ENCODE data around the gene CACNA2D4.

The CACNA2D4 gene

DNA sequence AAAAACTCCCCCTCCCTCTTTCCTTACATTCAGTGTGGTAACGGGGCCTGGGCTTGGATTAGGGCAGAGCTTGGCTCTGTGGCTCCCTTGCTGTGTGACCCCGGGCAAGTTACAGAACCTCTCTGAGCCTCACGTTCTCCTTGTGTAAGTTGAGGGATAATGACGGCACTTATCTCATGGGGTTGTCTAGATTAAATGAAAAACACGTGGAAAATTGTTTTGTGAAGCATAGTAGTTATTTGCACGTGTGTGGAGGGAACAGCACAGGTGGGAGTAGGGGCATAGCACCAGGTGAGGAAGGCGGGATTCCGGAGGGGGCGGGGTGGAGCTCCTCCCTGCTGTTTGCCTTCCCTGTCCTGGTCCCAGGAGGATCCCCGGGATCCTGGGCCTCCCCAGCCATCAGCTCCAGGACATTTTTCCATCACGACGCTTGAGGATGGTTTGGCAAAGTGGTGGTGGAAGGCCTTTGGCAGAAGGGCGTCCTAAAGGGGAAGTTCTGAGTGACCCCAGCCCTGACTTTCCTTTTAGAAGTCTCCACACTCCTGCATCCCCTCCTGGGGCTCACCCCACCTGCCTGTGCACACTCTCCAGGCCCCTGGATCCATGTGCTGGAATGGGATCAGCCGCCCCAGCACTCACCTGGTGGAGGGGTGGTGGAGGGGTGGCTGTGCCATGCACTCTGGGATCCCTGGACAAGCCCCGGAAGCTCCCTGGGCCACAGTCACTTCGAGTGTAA lies 75.4 kb downstream of the CACNA2D4 start:
- DNase-seq (ENCODE audit: low read depth), result no peak
- H3K4me3 ChIP-seq (ENCODE audit: low read depth, low read length), result no peak overlapping the region
- TF ChIP-seq, protein P1, sequence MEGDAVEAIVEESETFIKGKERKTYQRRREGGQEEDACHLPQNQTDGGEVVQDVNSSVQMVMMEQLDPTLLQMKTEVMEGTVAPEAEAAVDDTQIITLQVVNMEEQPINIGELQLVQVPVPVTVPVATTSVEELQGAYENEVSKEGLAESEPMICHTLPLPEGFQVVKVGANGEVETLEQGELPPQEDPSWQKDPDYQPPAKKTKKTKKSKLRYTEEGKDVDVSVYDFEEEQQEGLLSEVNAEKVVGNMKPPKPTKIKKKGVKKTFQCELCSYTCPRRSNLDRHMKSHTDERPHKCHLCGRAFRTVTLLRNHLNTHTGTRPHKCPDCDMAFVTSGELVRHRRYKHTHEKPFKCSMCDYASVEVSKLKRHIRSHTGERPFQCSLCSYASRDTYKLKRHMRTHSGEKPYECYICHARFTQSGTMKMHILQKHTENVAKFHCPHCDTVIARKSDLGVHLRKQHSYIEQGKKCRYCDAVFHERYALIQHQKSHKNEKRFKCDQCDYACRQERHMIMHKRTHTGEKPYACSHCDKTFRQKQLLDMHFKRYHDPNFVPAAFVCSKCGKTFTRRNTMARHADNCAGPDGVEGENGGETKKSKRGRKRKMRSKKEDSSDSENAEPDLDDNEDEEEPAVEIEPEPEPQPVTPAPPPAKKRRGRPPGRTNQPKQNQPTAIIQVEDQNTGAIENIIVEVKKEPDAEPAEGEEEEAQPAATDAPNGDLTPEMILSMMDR (IDR thresholded peaks at IDR 0.05; ENCODE audit: control insufficient read depth, extremely low read depth, insufficient read depth), result no peak

DNA sequence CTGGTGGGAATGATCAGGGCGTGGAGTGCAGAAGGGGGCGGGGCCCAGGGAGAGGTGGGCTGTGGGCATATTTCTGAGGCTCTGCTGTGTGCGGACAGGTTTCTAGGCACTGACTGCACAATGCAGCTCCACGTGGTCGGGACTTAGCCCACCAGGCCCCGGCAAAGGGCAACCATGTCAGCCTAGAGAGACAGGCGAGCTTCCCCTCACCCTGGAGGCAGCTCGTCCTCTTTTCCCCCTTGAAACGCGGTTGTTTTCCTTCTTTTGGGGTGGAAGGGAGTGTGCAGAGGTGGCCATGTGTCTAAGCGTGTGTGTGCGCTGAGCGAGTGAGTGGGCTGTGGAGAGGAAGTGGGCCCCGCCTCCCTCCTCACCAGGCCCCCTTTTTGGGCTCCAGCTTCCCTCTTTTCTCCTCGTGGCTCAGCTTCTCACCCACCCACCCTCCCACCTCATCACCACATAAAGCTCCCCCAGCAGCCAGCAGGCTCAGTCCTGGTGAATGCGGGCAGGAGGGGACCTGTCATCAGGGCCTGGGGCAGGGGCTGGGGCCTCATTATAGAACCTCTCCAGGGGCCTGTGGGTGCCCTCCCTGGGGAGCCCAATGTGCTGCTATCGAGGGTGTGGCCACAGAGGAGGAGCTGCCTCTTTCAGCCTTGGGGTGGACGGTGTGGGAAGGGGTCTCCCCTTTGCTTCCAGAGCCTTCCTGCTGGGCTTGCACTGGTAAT lies 76.1 kb downstream of the CACNA2D4 start:
- TF ChIP-seq, protein P1 (IDR thresholded peaks at IDR 0.05; ENCODE audit: control insufficient read depth, extremely low read depth, insufficient read depth), result no peak
- no peak for DNase-seq (ENCODE audit: low read depth)
- H3K4me3 ChIP-seq (ENCODE audit: low read depth, low read length), result no peak overlapping the region

DNA sequence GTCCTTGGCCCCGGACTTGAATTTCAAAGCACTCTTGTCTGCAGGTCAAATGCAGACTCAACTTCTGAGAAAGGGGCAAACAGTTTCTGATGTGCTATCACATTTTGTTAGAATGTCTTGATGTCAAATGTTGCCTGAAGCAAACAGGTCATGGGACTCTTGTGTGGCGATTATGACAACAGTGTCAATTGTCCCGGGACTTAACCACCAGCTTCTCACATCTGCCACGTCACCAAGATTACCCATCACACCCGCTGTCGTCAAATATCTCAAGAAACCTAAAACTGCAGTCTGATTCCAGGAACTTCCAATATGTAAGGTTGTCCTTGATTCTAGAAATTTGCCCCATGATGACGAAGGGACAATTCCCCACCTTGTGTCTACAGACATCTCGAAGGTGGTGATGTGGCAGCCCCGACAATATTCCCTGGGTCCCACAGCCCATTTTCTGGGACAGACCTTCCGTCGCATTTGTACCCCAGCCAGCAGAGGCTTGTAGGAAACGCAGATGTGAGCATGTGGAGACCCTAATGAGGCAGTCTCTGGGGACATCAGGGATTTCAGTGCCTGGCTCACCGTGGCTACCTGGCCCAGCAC lies 76.8 kb downstream of the CACNA2D4 start:
- H3K4me3 ChIP-seq (ENCODE audit: low read depth, low read length), result no peak overlapping the region
- TF ChIP-seq, protein P1 (IDR thresholded peaks at IDR 0.05; ENCODE audit: control insufficient read depth, extremely low read depth, insufficient read depth), result no peak
- no peak for DNase-seq (ENCODE audit: low read depth)

DNA sequence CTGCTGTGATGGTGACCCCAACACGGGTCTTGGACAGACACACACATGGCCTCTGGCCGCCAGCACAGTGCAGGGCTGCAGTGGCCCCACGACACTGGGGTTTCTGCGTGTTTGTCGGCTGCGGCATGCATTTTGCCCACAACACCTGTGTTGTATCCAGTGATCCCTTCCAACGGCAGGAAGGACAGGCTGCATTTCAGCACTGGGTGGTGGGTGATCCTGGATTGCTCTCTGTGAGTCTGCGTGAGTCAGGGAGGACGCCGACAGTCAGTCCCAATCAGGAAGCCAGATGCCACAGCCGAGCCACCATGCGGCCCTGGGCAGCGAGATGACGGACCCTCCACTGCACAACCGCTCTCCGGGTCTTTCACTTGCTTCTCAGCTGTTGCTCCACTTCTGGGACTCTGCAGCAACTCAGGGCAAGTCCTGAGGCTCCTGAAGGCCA lies 77.4 kb downstream of the CACNA2D4 start:
- no peak for DNase-seq (ENCODE audit: low read depth)
- no peak overlapping the region for H3K4me3 ChIP-seq (ENCODE audit: low read depth, low read length)
- TF ChIP-seq, protein P1 (IDR thresholded peaks at IDR 0.05; ENCODE audit: control insufficient read depth, extremely low read depth, insufficient read depth), result no peak

DNA sequence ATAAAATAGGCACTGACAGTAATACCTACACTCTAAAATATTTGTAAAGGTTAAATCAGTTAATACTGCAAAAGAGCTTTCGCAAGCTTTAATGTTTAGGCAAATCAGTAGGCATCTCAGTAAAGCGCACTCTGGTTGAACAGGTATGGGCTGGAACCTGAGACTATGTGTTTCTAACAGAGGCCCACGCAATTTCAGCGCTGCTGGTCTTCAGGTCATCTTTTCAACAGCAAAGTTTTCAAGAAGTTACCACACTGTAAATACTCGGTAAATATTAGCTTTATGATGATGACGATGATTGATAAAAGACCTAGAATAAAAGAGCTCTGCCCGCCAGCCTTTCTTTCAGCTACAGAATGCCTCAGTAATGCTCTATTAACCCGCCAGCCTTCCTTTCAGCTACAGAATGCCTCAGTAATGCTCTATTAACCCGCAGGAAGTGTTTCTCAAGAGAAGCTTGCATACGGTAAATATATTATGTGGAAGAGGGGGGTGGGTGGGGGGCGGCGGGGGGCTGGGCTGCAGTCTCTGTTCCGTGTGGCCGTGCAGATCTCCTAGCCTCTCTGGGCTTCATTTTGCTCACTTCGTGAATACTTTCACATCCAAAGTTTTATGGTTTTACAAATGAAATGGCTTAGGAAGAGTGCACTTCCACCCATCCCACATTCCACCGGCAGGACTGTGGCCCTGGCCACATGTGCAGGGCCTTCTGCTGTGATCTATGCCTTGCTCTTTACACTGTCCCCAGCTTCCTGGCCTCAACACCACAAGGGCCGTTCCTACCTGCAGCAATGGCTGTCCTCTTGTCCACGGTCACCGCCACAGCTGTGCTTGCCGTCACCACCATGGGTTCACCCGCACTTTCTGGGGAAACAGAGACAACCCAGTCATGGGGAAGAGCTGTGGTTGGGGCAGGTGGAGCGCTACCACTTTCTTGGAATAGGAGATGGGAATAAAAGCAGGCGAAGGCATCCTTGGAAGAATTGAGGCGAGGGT lies 78.2 kb downstream of the CACNA2D4 start:
- no peak for DNase-seq (ENCODE audit: low read depth)
- H3K4me3 ChIP-seq (ENCODE audit: low read depth, low read length), result no peak overlapping the region
- TF ChIP-seq, protein P1 (IDR thresholded peaks at IDR 0.05; ENCODE audit: control insufficient read depth, extremely low read depth, insufficient read depth), result no peak

DNA sequence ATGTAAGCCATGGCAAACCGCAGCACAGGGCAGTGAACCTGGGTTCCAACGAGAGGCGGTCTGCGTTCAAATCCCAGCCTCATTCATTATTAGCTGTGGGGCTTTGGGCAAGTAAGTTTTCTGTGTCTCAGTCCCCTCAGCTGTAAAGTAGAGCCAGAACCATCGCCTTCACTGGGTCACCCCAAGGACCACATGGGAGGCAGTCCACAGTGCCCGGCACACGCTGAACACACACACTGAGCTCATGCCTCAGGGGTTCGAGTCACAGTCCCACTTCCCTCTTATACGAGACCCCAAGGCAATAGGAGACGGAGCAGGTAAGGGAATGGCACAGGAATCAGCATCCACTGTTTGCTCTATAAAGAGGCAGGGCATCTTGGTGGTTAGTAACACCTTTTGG lies 79.0 kb downstream of the CACNA2D4 start:
- H3K4me3 ChIP-seq (ENCODE audit: low read depth, low read length), result no peak overlapping the region
- TF ChIP-seq, protein P1 (IDR thresholded peaks at IDR 0.05; ENCODE audit: control insufficient read depth, extremely low read depth, insufficient read depth), result no peak
- DNase-seq (ENCODE audit: low read depth), result no peak

Data from LNCaP clone FGC (cell line).